Dendritic cell treated with granulocyte-macrophage colony-stimulating factor and Interleukin-4, amounts not matched to agents 40 ng/mL and 50 ng/mL, for 4 days (primary cell): ENCODE data around the gene MYCBP2.
A peak's percentile ranks its signal among the peaks of the same experiment; 100 is the strongest.

Experiments used
- H3K27ac Mint-ChIP-seq: one replicate; pipeline ENCODE4 v1.8.0; 2022; ENCODE audit warnings: mild to moderate bottlenecking, mixed read lengths
- H3K27me3 Mint-ChIP-seq: one replicate; pipeline ENCODE4 v1.8.0; 2022; ENCODE audit warnings: mild to moderate bottlenecking, mixed read lengths
- H3K36me3 Mint-ChIP-seq: one replicate; pipeline ENCODE4 v1.8.0; 2022; ENCODE audit warnings: low read depth, mixed read lengths
- H3K4me1 Mint-ChIP-seq: one replicate; pipeline ENCODE4 v1.8.0; 2022; ENCODE audit warnings: low read depth, mixed read lengths
- H3K4me3 Mint-ChIP-seq: one replicate; pipeline ENCODE4 v1.8.0; 2022; ENCODE audit warnings: mild to moderate bottlenecking, moderate library complexity, mixed read lengths
- H3K9me3 Mint-ChIP-seq: one replicate; pipeline ENCODE4 v1.8.0; 2022; ENCODE audit warnings: mixed read lengths
- intact Hi-C: fragments of 100-400 bp; cut with micrococcal nuclease; formaldehyde crosslinking; loops from one replicate; pipeline ENCODE4 v1.15.0; 2022

MYCBP2 gene

GRCh38 chr13:77056382-77056781, 270.5 kb downstream of the MYCBP2 start:
- Mint-ChIP-seq H3K27me3 (no peaks in the 10 kb centered on the region), H3K4me1 (no peaks in the 10 kb centered on the region), H3K4me3 (no peak overlapping the region), H3K36me3 (peaks cover 79% of the 10 kb centered on the region), H3K27ac (no peak overlapping the region), H3K9me3 (no peaks in the 10 kb centered on the region)
- intact Hi-C loops: no loop called here

DNA sequence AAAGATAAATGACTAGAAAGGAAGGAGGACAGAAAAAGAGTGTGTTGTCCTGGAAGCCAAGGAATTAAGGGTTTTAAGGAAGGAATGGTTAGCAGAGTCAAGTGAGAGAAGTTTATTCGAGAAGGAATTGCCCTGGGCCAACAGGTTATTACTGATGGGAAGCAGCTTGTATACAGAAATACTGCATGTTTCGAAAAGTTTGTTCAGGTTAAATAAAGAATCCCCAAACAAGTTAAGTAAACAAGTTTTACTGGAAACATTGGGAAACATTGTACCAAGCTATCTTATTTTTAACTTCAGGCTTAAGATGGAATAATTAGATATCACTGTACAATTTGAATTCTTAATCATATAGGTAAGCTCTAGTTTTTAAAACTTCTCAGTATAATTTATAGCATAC, 271.7 kb downstream of the MYCBP2 start:
- Mint-ChIP-seq H3K36me3 (peaks cover 84% of the 10 kb centered on the region), H3K27ac (no peak overlapping the region), H3K4me3 (no peak overlapping the region), H3K4me1 (peaks cover 4% of the 10 kb centered on the region), H3K27me3 (no peaks in the 10 kb centered on the region), H3K9me3 (no peaks in the 10 kb centered on the region)
- intact Hi-C loops: no loop called here

DNA sequence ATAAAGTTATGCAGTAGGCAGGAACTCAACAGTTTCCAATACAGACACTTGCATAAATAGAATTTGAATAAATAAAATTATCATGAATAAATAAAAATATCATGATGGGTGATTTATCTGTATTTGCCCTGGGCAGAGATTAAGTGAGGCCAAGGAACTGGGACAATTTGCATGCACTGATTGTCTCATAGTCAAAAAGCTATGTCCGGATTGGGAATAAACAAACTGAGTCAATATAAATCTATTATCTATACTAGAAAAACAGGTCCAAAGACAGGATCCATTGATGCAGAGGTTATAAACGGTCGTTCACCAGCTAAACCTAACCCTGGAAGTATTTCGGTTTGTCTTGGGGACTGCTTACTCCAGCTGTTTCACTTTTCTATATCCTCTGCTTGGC, 273.7 kb downstream of the MYCBP2 start:
- H3K36me3 Mint-ChIP-seq: peaks cover 71% of the 10 kb centered on the region
- peaks cover 23% of the 10 kb centered on the region for H3K4me1 Mint-ChIP-seq
- H3K27ac Mint-ChIP-seq: no peak overlapping the region
- H3K9me3 Mint-ChIP-seq: no peaks in the 10 kb centered on the region
- intact Hi-C loops: no loop called here
- H3K27me3 Mint-ChIP-seq: no peaks in the 10 kb centered on the region
- H3K4me3 Mint-ChIP-seq: no peak overlapping the region

GRCh38 chr13:77048681-77049080, 278.2 kb downstream of the MYCBP2 start:
- H3K27ac Mint-ChIP-seq: peak overlapping the region; percentile 77
- H3K36me3 Mint-ChIP-seq: peaks cover 51% of the 10 kb centered on the region
- peaks cover 32% of the 10 kb centered on the region for H3K4me1 Mint-ChIP-seq

GRCh38 chr13:77047649-77048343, 279.1 kb downstream of the MYCBP2 start:
- Mint-ChIP-seq H3K36me3 (peaks cover 56% of the 10 kb centered on the region), H3K9me3 (no peaks in the 10 kb centered on the region)

More at GRCh38 chr13:77048681-77049080, 278.2 kb downstream of the MYCBP2 start:
- Mint-ChIP-seq H3K27me3 (no peaks in the 10 kb centered on the region), H3K4me3 (peak overlapping the region; percentile 17), H3K9me3 (no peaks in the 10 kb centered on the region)
- intact Hi-C loops: no loop called here

DNA sequence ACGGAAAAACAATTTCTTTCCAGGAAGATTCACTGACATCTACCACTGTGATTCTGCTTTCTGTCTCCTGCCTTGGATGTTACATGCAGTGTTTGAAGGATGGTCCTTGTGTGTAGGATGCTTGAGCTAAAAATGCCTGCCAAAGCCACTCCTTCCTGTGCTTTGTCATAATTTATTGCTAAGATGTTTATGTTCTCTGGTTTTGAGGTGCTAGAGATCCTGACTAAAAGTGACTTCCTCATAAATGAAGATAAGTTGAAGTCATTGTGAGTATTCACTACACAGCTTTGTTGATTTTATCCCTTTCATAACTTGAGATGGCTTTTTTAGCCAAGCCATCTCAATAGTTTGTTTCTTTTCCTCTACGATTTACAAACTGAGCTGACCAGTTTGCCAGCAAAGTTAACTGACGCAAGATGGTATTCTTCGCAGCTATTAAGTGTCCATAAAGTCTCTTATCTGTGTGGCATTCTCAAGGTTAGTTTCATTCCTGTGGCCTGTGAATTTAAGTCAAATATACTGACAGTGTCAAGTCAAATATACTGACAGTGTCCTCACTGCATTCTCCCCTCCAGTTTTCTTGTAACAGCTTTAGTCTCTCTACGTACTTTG, 284.2 kb downstream of the MYCBP2 start:
- Mint-ChIP-seq H3K4me3 (no peak overlapping the region), H3K27ac (no peak overlapping the region), H3K4me1 (peaks cover 11% of the 10 kb centered on the region), H3K36me3 (peaks cover 27% of the 10 kb centered on the region), H3K27me3 (no peaks in the 10 kb centered on the region), H3K9me3 (peaks cover 3% of the 10 kb centered on the region)
- intact Hi-C loops: no loop called here

More at GRCh38 chr13:77047649-77048343, 279.1 kb downstream of the MYCBP2 start:
- intact Hi-C loops: no loop called here
- Mint-ChIP-seq H3K4me1 (peaks cover 36% of the 10 kb centered on the region), H3K4me3 (no peak overlapping the region), H3K27me3 (no peaks in the 10 kb centered on the region), H3K27ac (peak overlapping the region; percentile 4)

DNA sequence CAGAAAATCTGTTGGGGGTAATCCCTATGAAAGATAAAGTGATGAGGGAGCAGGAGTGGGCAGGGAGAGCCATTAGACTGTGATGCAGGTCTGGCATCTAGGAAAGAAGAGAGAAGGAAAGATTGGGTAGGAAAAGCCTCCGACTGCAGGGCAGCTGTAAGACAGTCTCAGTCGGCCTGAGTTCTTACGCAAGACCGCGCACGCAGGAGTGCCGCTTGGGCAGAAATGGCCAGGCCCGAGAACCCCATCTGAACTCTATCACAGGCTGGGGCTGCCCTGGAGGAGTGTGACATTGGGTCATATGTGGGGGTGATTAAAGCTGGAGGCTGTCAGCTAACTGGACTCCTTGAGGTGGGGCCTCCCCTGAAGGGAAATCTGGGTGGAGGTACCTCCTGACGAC, 286.1 kb downstream of the MYCBP2 start:
- H3K4me1 Mint-ChIP-seq: peaks cover 7% of the 10 kb centered on the region
- H3K4me3 Mint-ChIP-seq: no peak overlapping the region
- intact Hi-C loops: no loop called here
- no peaks in the 10 kb centered on the region for H3K27me3 Mint-ChIP-seq
- H3K27ac Mint-ChIP-seq: no peak overlapping the region
- peaks cover 11% of the 10 kb centered on the region for H3K9me3 Mint-ChIP-seq
- H3K36me3 Mint-ChIP-seq: peaks cover 12% of the 10 kb centered on the region

GRCh38 chr13:77040076-77040475, 286.8 kb downstream of the MYCBP2 start:
- H3K27me3 Mint-ChIP-seq: no peaks in the 10 kb centered on the region
- intact Hi-C loops: no loop called here
- no peak overlapping the region for H3K27ac Mint-ChIP-seq

DNA sequence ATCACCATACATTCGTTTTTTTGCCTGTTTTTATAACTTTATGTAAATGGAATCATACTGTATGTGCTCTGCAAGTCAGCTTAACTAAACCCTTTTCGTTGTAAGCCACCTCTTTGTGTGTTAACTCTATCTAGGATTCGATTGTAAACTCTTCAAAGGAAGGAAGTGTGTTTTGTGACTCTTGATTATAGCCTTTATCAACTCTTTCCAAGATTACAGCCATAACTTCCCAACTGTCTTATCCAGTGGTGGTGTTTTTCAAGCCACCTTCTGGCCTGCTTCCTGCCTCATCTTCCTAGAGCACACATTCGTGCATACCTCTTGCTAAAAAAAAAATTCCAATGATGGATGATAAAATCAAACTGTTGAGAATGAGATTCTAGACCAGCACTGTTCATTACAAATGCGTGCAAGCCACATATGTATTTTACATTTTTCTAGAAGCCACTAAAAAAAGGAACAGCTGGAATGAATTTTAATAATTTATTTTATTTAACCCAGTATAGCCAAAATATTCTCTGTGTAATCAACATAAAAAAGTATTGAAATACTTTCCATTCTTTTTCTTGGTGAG, 287.9 kb downstream of the MYCBP2 start:
- Mint-ChIP-seq H3K27me3 (no peaks in the 10 kb centered on the region), H3K4me3 (no peak overlapping the region), H3K9me3 (peaks cover 11% of the 10 kb centered on the region), H3K36me3 (peaks cover 12% of the 10 kb centered on the region), H3K27ac (no peak overlapping the region), H3K4me1 (peaks cover 7% of the 10 kb centered on the region)
- intact Hi-C loops: no loop called here

More at GRCh38 chr13:77040076-77040475, 286.8 kb downstream of the MYCBP2 start:
- Mint-ChIP-seq H3K4me3 (no peak overlapping the region), H3K9me3 (peaks cover 11% of the 10 kb centered on the region), H3K4me1 (peaks cover 7% of the 10 kb centered on the region), H3K36me3 (peaks cover 12% of the 10 kb centered on the region)

DNA sequence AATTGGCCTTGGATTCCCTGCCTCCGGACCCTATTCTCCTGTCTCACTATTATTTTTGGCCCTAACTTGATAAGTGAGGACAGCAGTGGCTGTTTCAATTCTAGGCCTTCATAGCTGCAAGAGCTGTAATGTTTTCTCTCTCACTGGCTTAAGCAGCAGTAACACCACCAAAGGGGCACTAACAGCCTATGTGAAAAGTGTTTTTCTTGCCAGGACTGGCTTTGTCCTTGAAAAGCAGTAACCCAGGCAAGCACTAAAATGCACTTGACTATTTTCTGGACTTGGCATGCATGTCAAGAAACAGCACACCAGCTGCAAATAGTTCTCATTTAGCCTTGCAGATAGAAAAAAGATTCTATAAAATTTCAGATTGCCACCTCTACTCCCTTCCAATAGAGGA, 290.6 kb downstream of the MYCBP2 start:
- Mint-ChIP-seq H3K27ac (no peak overlapping the region), H3K36me3 (no peaks in the 10 kb centered on the region), H3K27me3 (no peaks in the 10 kb centered on the region), H3K4me1 (peaks cover 5% of the 10 kb centered on the region), H3K4me3 (no peak overlapping the region), H3K9me3 (peaks cover 17% of the 10 kb centered on the region)
- intact Hi-C loops: no loop called here

GRCh38 chr13:77034881-77035280, 292.0 kb downstream of the MYCBP2 start:
- peaks cover 17% of the 10 kb centered on the region for H3K9me3 Mint-ChIP-seq
- intact Hi-C loops: no loop called here
- H3K4me3 Mint-ChIP-seq: no peak overlapping the region
- H3K36me3 Mint-ChIP-seq: no peaks in the 10 kb centered on the region
- peaks cover 5% of the 10 kb centered on the region for H3K4me1 Mint-ChIP-seq
- H3K27me3 Mint-ChIP-seq: no peaks in the 10 kb centered on the region
- H3K27ac Mint-ChIP-seq: no peak overlapping the region

GRCh38 chr13:77033717-77034302, 293.1 kb downstream of the MYCBP2 start:
- H3K4me1 Mint-ChIP-seq: peaks cover 11% of the 10 kb centered on the region
- no peak overlapping the region for H3K27ac Mint-ChIP-seq
- H3K9me3 Mint-ChIP-seq: peaks cover 17% of the 10 kb centered on the region
- H3K27me3 Mint-ChIP-seq: no peaks in the 10 kb centered on the region
- H3K4me3 Mint-ChIP-seq: no peak overlapping the region
- H3K36me3 Mint-ChIP-seq: no peaks in the 10 kb centered on the region
- intact Hi-C loops: no loop called here

DNA sequence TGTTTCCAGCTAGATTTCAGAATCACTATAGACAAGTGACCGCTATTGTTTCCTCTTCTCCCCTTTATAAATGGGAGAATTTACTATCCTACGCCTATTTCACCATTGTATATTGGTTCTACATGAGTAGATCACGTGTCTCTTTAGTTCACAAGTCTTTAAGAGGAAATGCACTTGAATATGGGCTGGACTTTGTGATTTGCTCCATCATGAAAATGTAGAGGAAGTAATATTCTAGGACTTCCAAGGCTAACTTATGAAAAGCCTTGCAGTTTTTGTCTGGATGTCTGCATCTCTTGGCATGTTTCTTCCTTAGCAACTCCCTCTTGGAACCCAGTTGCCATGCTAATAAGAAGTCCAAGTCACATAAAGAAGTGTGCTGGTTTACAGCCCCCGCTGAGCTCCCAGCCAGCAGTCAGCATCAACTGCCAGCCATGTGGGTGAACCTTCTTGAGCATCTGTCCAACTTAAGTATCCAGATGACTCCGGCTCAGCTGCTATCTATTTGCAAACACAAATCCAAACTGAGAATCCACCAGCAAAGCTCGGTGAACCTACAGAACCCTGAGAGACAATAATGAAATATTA, 295.1 kb downstream of the MYCBP2 start:
- intact Hi-C loops: no loop called here
- H3K36me3 Mint-ChIP-seq: peaks cover 8% of the 10 kb centered on the region

DNA sequence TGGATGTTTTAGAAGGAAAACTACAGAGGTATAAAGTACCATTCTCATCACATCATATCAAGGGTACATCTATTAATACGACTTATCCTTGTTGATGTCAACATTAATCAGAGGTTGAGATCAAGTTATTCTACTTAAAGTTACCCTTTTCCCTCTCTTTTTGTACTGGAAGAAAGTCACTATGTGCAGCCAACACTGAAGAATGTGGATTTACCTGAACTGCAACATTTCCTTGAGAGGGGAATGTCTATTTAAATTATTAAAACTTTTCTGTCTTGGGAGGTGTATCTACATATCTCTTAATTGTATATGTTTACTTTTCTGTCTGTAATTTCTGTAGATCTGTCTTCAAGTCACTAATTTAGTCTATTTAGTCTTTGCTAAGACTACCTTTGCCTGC, 297.5 kb downstream of the MYCBP2 start:
- peaks cover 32% of the 10 kb centered on the region for H3K4me1 Mint-ChIP-seq
- H3K9me3 Mint-ChIP-seq: peaks cover 7% of the 10 kb centered on the region
- intact Hi-C loops: loop anchor here (5.0 kb wide), 1 partner anchor 38 kb away; no protein-coding TSS in a partner anchor
- H3K27ac Mint-ChIP-seq: no peak overlapping the region
- no peak overlapping the region for H3K4me3 Mint-ChIP-seq
- H3K36me3 Mint-ChIP-seq: peaks cover 17% of the 10 kb centered on the region
- H3K27me3 Mint-ChIP-seq: no peaks in the 10 kb centered on the region

More for the DNA sequence above, 295.1 kb downstream of the MYCBP2 start:
- H3K27ac Mint-ChIP-seq: peak overlapping the region; percentile 75
- no peak overlapping the region for H3K4me3 Mint-ChIP-seq
- H3K27me3 Mint-ChIP-seq: no peaks in the 10 kb centered on the region
- H3K4me1 Mint-ChIP-seq: peaks cover 26% of the 10 kb centered on the region
- H3K9me3 Mint-ChIP-seq: peaks cover 7% of the 10 kb centered on the region
